ENCODE data around the gene CHST6. TPM values are rescaled to one million over a fixed set of nuclear protein-coding genes. Genes with fewer than 3 reads are reported as not detected.
"Not testable (repeated sequence)": the region's sequence is repeated elsewhere in the genome, so short reads cannot be mapped to it uniquely, and the experiment has no call there.

The CHST6 gene
- total RNA-seq, 2 donors from 2014 or later = under 0.01 TPM; not detected in 1

- Histone ChIP-seq H3K36me3 (replicated peaks in 1 of 2; ENCODE audit: insufficient read depth in 1 of 2, low read depth in 2 of 2) (no peaks in the 10 kb centered on the region), H3K4me3 (no peak overlapping the region), H3K27me3 (no peaks in the 10 kb centered on the region), H3K27ac (peak overlapping the region in 1 of 4 donors; percentile 16), H3K4me1 (peaks cover 65% of the 10 kb centered on the region), H3K9me3 (no peaks in the 10 kb centered on the region)
- 13 to 17% methylated on average over 1 of the region's 1 CpG for WGBS, 2 donors
- peak in 3 of 4 donors; percentile 24 to 64 (median 31) for DNase-seq
- intact Hi-C loops (cut with DNase I) = loop anchor here (10.0 kb wide), 1 partner anchor 178 kb away; no protein-coding TSS in a partner anchor
- TF ChIP-seq CTCF (IDR thresholded peaks at IDR 0.05) (no peak), POLR2A (IDR thresholded peaks at IDR 0.05) (no peak)
- peak; percentile 55 for ATAC-seq
Observed at GRCh38 chr16:75456971-75457370, 38.3 kb downstream of the CHST6 start.

GRCh38 chr16:75456486-75456885, 38.8 kb downstream of the CHST6 start:
- WGBS, 2 donors = 90 to 95% methylated on average over 2 to 4 of the region's 4 CpGs

GRCh38 chr16:75455677-75456076, 39.6 kb downstream of the CHST6 start:
- TF ChIP-seq POLR2A (IDR thresholded peaks at IDR 0.05) (no peak), CTCF (IDR thresholded peaks at IDR 0.05) (no peak)

More at GRCh38 chr16:75456486-75456885, 38.8 kb downstream of the CHST6 start:
- not testable (repeated sequence) for H3K36me3 ChIP-seq (replicated peaks in 1 of 2; ENCODE audit: insufficient read depth in 1 of 2, low read depth in 2 of 2); DNase-seq; H3K4me3 ChIP-seq; ATAC-seq; H3K9me3 ChIP-seq; H3K27me3 ChIP-seq
- intact Hi-C loops (cut with DNase I) = loop anchor here (10.0 kb wide), 1 partner anchor 178 kb away; no protein-coding TSS in a partner anchor
- peak overlapping the region in 1 of 4 donors; percentile 16 for H3K27ac ChIP-seq
- peaks cover 62% of the 10 kb centered on the region for H3K4me1 ChIP-seq

GRCh38 chr16:75452464-75453190, 42.6 kb downstream of the CHST6 start:
- no peaks in the 10 kb centered on the region for H3K27me3 ChIP-seq
- TF ChIP-seq CTCF (IDR thresholded peaks at IDR 0.05) (no peak), POLR2A (IDR thresholded peaks at IDR 0.05) (no peak)
- H3K36me3 ChIP-seq (replicated peaks in 1 of 2; ENCODE audit: insufficient read depth in 1 of 2, low read depth in 2 of 2) = no peaks in the 10 kb centered on the region
- 52 to 61% methylated on average over 12 of the region's 12 CpGs for WGBS, 2 donors
- intact Hi-C loops (cut with DNase I) = loop anchor here (10.0 kb wide), 1 partner anchor 182 kb away; no protein-coding TSS in a partner anchor
- H3K27ac ChIP-seq = peak overlapping the region in 2 of 4 donors; percentile 1 to 18
- DNase-seq (peak in 3 of 4 donors; percentile 18 to 26 (median 22)), ATAC-seq (peak; percentile 76)
- no peak overlapping the region for H3K4me3 ChIP-seq
- peaks cover 32% of the 10 kb centered on the region for H3K4me1 ChIP-seq
- H3K9me3 ChIP-seq = no peaks in the 10 kb centered on the region

More at GRCh38 chr16:75455677-75456076, 39.6 kb downstream of the CHST6 start:
- ATAC-seq = no peak
- Histone ChIP-seq H3K9me3 (no peaks in the 10 kb centered on the region), H3K4me3 (no peak overlapping the region), H3K36me3 (replicated peaks in 1 of 2; ENCODE audit: insufficient read depth in 1 of 2, low read depth in 2 of 2) (no peaks in the 10 kb centered on the region), H3K27me3 (no peaks in the 10 kb centered on the region), H3K4me1 (peaks cover 53% of the 10 kb centered on the region), H3K27ac (no peak overlapping the region)
- intact Hi-C loops (cut with DNase I) = loop anchor here (10.0 kb wide), 1 partner anchor 179 kb away; no protein-coding TSS in a partner anchor
- no peak for DNase-seq
- 72 to 75% methylated on average over 5 of the region's 5 CpGs for WGBS, 2 donors

GRCh38 chr16:75446416-75446815, 48.8 kb downstream of the CHST6 start:
- DNase-seq = no peak
- Histone ChIP-seq H3K27ac (no peak overlapping the region), H3K27me3 (no peaks in the 10 kb centered on the region), H3K4me1 (no peaks in the 10 kb centered on the region), H3K36me3 (replicated peaks in 1 of 2; ENCODE audit: insufficient read depth in 1 of 2, low read depth in 2 of 2) (no peaks in the 10 kb centered on the region), H3K4me3 (no peak overlapping the region), H3K9me3 (no peaks in the 10 kb centered on the region)
- no peak for ATAC-seq
- intact Hi-C loops (cut with DNase I) = no loop called here
- TF ChIP-seq POLR2A (IDR thresholded peaks at IDR 0.05) (no peak), CTCF (IDR thresholded peaks at IDR 0.05) (no peak)
